ENCODE measurements around the gene COA5.

COA5 gene

DNA sequence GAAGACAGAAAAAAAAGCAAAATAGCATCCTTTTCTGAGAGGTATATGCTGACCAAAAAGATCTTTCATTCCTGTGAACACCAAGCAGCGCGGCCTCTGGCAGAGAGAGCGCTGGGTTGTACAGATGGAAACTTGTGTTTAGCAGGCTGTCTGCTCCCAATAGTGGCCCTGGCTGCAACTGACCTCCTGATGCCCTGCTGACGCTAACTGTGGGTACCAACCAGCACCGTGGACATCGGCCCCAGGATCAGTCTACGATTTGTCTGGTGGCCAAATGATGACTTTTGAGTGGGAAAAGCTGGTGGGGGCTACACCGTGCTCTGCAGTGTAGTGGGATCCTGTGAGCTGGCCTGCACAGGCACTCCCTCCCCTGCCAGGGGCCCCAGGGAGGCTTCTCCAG is 15.7 kb downstream of the COA5 start:
- TF ChIP-seq CTCF (IDR thresholded peaks at IDR 0.05; ENCODE audit: control insufficient read depth, insufficient read depth, low read depth, low read length, missing control alignments) = no peak
- H3K4me3 ChIP-seq (ENCODE audit: control insufficient read depth, low read depth, low read length) = no peak overlapping the region

DNA sequence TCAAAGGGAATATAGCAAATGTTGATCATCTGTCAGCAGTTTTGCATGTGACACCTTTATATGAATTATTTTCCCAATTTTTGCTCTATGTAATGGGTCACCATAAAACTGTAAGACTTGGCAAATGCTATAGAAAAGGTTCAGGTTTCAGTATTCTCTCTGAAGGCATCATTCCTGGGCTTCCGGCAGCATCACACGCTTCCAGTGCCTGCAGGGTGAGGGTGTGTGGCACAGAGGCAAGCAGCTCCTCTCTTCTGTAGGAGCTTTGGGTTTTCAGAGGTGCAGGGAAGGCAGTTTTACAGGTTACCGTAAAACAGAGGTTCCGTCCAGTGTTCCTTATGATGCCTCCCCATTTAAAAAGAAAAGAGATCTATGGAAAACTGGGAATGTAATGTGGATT is 18.8 kb downstream of the COA5 start:
- no peak for DNase-seq (ENCODE audit: low read depth)
- H3K4me3 ChIP-seq (ENCODE audit: control insufficient read depth, low read depth, low read length) = no peak overlapping the region
- TF ChIP-seq CTCF (IDR thresholded peaks at IDR 0.05; ENCODE audit: control insufficient read depth, insufficient read depth, low read depth, low read length, missing control alignments) = no peak

More for the DNA sequence above, 15.7 kb downstream of the COA5 start:
- DNase-seq (ENCODE audit: low read depth) = no peak

DNA sequence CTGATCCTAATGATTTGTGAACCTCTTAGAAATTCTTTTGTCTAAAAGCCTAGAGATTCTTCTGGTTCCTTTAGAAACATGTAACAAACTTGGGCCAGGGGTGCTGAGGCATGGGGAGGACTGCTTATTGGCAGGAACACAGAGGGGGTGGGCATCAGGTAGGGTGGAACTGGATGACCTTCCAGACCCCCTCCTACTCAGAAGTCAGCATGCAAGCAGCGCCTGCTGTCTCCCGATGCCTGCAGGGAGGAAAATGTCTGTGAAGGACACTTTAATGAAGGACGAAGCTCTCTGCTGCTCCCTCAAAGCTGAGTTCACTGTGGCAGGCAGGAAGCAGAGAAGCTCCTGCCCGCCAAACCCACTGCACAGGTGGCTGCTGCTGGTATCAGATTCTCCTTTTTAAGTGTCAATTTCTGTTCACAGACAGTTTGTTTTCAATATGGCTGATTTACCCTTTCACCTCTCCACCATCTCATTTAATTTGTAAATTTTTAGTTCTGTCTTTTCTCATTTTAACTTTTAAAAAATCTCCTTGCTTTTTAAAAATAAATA is 19.4 kb downstream of the COA5 start:
- H3K4me3 ChIP-seq (ENCODE audit: control insufficient read depth, low read depth, low read length) = no peak overlapping the region
- no peak for TF ChIP-seq CTCF (IDR thresholded peaks at IDR 0.05; ENCODE audit: control insufficient read depth, insufficient read depth, low read depth, low read length, missing control alignments)
- DNase-seq (ENCODE audit: low read depth) = no peak

GRCh38 chr2:98586551-98587140 is 21.7 kb downstream of the COA5 start:
- TF ChIP-seq CTCF (IDR thresholded peaks at IDR 0.05; ENCODE audit: control insufficient read depth, insufficient read depth, low read depth, low read length, missing control alignments) = no peak
- no peak for DNase-seq (ENCODE audit: low read depth)
- no peak overlapping the region for H3K4me3 ChIP-seq (ENCODE audit: control insufficient read depth, low read depth, low read length)

DNA sequence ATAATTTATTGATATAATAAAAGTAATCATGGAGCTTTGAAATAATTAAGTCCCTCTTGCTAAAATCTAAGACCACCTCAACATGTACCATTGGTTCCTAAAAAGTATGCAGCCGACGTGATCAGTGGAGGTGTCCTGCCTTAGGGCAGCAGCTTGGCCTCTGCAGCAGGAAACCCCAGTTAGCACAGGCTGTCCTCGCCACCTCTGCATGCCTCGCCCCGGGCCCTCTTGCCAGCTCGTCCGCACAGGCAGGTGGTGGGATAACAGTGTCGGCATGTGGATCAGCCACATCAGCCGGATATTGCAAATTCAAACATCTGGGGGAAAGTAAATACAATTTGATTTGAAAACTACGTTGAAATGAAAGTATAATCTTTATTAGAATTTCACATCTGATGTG is 22.9 kb downstream of the COA5 start:
- TF ChIP-seq CTCF (IDR thresholded peaks at IDR 0.05; ENCODE audit: control insufficient read depth, insufficient read depth, low read depth, low read length, missing control alignments) = no peak
- no peak overlapping the region for H3K4me3 ChIP-seq (ENCODE audit: control insufficient read depth, low read depth, low read length)
- no peak for DNase-seq (ENCODE audit: low read depth)

DNA sequence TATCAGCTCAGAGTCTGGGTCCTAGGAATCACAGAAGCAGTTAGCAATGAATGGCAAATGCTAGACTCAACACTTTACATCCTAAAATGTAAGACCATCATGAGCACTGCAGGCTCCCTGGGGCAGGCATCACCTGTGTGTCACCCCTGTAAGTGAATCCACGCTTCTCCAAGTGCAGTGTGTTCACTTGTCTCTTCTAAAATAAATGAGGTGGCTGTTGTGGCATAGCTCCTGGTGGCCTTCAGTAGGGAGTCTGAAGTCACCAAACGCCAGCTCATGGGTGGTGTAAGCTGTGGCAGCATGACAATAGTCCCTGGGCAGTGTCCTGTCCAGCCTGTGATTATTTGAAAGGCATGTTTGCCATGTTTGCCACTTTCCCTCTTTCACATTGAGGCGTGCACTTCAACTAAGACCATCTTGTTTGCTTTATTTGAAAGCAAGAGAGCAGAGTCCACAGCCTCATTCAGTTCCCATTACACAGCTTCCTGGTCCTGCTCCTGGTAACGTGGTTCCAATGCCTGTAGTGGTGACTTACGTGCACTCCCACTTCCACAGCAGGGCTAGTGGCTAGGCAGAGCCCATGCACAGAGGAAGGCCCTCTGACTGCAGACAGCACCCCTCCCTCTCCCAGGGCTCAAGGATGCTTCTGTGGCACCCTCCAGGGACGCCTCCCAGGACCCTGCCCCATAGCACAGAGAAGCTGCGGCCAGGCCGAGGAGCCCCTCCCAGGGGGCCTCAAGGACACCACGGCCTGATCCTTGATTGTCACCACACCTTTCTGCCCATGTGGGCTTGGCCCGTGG is 24.3 kb downstream of the COA5 start:
- DNase-seq (ENCODE audit: low read depth) = no peak
- no peak overlapping the region for H3K4me3 ChIP-seq (ENCODE audit: control insufficient read depth, low read depth, low read length)
- TF ChIP-seq CTCF (IDR thresholded peaks at IDR 0.05; ENCODE audit: control insufficient read depth, insufficient read depth, low read depth, low read length, missing control alignments) = no peak
